Measurements from ENCODE around the gene OR2M3.
"Not testable (repeated sequence)": the region's sequence is repeated elsewhere in the genome, so short reads cannot be mapped to it uniquely, and the experiment has no call there.

Gene OR2M3, protein sequence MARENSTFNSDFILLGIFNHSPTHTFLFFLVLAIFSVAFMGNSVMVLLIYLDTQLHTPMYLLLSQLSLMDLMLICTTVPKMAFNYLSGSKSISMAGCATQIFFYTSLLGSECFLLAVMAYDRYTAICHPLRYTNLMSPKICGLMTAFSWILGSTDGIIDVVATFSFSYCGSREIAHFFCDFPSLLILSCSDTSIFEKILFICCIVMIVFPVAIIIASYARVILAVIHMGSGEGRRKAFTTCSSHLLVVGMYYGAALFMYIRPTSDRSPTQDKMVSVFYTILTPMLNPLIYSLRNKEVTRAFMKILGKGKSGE

DNA sequence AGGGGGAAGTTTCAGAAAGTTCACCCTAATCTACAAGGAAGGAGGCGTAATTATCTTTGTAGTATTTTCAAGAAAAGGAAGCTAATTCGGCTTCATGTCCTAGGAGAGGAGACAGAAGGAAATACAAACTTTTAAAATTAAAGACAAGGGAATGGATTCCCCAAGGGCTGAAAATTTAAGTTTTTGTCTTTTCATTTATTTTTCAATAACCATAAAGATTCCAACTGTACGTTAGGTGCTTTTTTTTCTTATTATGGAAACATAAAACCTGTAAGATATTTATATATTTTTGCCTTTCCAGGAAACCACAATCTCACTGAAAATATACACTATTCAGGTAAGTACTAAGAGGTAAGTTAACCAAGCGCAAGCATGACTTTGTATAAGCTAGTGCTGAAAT lies at the start of gene OR2M3:
TSS of gene OR2M3 (plus strand) at position 301 of the 400 bp plus-strand sequence. CDS start 5,803 bp downstream, outside the sequence.
- no peak for DNase-seq (ENCODE audit: low read depth, low spot score)

- no peak for DNase-seq (ENCODE audit: low read depth, low spot score)
These were observed 44.8 kb upstream of the OR2M3 start for GRCh38 chr1:248152056-248152827.

DNA sequence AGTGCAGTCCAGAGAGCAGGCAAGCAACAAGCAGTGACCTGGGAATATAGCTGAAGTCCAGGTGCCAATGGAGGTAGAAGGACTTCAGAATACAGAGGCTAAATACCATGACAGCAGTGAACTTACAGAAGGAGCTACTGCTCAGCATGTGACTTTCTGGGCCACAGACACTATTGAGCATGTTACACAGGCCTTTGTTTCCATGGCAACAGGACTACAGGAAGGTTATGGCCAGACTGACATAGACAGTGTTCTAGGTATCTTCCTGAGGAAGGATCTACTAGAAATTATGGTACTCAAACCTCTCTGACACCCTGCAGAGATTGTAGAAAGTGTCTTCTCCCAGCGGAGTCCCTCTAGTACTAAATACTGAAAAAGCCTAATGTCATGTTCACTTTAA lies 41.1 kb upstream of the OR2M3 start:
- DNase-seq (ENCODE audit: low read depth, low spot score) = no peak

- DNase-seq (ENCODE audit: low read depth, low spot score) = no peak
These were observed 38.3 kb upstream of the OR2M3 start for GRCh38 chr1:248158758-248159157.

- DNase-seq (ENCODE audit: low read depth, low spot score) = no peak
These were observed 33.0 kb upstream of the OR2M3 start for GRCh38 chr1:248164031-248164430.

DNA sequence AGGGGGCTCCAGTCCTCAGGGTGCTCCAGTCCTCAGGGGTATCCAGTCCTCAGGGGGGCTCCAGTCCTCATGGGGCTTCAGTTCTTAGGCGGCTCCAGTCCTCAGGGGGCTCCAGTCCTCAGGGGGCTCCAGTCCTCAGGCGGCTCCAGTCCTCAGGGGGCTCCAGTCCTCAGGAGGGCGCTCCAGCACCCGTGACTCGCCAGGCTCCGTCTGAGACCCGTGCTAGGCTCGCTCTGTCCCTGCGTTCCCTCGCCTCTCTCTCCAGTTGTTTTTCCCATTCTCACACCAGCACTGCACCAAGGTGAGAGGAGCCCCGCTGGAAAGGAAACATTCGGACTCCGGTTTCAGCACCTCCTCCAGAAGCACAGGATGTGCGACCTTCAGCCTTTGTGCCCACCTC lies 31.9 kb upstream of the OR2M3 start:
- DNase-seq (ENCODE audit: low read depth, low spot score) = no peak

- DNase-seq (ENCODE audit: low read depth, low spot score) = no peak
These were observed 22.5 kb upstream of the OR2M3 start, which contains the start of gene OR2M2 for GRCh38 chr1:248174521-248174920. Gene OR2M2, plus strand, starts transcription at chr1:248174821. Its CDS starts 5,165 bp downstream, at chr1:248179986.

- DNase-seq (ENCODE audit: low read depth, low spot score) = no peak
These were observed 13.1 kb upstream of the OR2M3 start for GRCh38 chr1:248183996-248184395.

DNA sequence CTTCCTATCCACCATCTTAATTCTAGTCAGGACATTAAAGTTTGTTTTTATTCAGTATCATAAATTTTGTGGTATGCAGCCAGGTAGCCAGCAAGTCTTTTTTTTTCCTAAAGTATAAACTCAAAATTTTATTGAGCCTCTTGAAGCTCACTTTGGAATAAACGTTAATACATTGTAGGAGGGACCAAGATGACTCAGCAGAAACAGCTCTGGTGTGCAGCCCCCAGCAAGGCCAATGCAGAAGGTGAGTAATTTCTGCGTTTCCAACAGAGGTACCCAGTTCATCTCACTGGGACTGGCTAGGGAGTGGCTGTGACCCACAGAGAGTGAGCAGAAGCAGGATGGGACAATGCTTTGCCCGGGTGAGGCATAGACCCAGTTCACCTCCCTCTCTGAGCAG lies 9.7 kb upstream of the OR2M3 start:
- DNase-seq (ENCODE audit: low read depth, low spot score) = no peak

DNA sequence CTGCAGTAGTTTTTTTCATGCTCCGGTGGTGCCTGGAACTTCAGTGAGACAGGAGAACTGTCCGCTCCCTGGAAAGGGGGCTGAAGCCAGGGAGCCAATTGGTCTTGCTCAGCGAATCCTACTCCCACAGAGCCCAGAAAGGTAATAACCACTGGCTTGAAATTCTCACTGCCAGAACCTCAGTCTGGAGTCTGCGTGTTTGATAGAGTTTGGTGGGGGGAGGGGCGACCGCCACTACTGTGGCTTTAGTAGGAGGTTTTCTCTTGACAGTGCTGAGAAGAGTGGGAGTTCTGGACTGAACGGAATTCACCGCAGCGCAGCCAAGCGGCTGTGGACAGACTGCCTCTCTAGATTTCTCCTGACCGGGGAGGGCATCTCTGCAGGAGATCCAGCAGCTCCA lies 8.0 kb upstream of the OR2M3 start:
- no peak for DNase-seq (ENCODE audit: low read depth, low spot score)

DNA sequence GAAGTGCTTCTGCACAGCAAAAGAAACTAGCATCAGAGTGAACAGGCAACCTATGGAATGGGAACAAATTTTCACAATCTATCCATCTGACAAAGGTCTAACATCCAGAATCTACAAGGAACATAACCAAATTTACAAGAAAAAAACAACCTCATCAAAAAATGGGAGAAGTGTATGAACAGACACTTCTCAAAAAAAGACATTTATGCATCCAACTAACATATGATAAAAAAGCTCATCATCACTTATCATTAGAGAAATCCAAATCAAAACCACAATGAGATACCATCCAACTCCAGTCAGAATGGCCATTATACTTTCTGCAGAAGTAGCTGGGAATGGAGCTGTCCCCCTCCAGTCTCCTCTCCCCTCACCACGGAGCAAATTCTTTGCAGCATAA lies 2.9 kb upstream of the OR2M3 start:
- DNase-seq (ENCODE audit: low read depth, low spot score) = no peak

DNA sequence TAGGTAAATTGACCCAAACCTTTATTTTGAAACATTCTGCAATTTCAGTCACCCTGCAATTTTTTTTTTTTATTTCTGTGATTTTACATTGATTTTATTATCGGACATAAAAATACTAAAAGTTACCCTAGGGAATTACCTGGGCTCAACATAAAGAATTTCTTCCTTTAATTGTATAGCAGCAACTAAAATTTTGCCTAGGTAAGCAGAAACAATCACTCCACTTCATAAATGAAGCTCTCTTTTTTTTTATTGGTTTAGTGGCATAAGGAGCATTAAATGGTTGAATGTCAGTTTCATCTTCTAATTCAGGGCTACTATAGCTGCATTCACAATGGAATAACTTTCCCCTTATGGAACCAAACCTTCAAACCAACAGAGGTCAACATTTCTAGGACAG lies 18.8 kb downstream of the OR2M3 start:
- no peak for DNase-seq (ENCODE audit: low read depth, low spot score)

DNA sequence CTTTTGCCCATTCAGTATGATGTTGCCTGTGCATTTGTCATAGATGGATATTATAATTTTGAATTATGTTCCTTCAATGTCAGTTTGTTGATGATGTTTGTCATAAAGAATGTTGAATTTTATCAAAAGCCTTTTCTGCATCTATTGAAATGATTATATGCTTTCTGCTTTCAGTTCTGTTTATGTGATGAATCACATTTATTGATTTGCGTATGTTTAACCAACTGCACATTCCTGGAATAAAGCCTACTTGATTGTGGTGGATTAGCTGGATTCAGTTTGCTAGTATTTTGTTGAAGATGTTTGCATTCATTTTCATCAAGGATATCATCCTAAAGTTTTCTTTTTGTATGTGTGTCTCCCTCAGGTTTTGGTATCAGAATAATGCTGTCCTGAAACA lies 28.5 kb downstream of the OR2M3 start:
- DNase-seq (ENCODE audit: low read depth, low spot score) = no peak

- no peak for DNase-seq (ENCODE audit: low read depth, low spot score)
These were observed 32.4 kb downstream of the OR2M3 start for GRCh38 chr1:248229360-248229908.

DNA sequence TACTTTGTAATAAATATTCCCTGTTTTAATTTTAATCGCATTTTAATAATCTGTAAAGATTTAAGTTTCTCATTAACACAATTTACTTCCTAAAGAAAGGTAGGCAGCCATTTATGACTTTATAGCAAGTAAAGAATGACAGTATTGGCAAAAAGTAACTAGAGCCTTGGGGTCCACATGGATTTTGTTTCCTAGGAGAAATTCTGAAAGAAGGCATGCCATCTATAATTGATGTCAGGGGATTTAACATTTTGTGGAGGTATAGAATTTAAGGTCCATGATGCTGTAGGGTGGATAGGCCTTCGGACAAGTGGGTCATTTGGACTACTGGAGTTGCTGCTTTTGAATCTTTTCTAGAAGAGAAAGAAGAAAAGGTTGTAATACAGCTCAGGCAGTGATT lies 34.1 kb downstream of the OR2M3 start, which contains the start of gene OR2M4:
TSS of gene OR2M4 (plus strand) at position 301 of the 400 bp plus-strand sequence. CDS start 7,512 bp downstream, outside the sequence.
- DNase-seq (ENCODE audit: low read depth, low spot score) = no peak

DNA sequence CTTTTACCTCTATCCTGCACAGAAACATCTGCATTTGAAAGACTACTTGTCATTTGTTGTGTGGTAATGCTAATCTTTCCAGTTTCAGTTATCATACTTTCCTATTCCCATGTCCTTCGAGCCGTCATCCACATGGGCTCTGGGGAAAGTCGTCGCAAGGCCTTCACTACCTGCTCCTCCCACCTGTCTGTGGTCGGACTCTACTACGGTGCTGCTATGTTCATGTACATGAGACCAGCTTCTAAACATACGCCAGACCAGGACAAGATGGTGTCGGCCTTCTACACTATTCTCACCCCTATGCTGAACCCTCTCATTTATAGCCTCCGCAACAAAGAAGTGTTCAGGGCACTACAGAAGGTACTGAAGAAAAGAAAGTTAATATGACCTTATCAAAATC lies 42.4 kb downstream of the OR2M3 start:
- DNase-seq (ENCODE audit: low read depth, low spot score) = no peak

DNA sequence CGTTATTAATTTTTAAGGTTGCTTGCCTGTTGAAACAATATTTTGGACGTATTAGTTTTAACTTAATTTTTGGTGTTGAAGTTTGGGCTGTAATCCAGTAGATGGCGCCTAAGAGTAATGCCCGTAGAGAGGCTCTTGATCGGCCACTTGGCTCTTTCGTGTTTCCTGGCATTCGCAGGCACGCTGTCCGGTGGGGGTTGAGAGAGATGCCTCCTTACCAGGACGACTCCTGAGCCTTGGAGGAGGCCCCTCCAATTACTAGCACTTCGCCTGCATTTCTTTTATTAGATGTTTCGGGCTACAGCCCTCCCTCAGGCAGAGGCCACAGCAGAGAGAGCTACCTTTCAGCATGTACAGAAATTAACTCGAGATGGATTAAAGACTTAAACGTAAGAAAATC lies 46.1 kb downstream of the OR2M3 start:
- peak; percentile 34 for DNase-seq (ENCODE audit: low read depth, low spot score)

DNA sequence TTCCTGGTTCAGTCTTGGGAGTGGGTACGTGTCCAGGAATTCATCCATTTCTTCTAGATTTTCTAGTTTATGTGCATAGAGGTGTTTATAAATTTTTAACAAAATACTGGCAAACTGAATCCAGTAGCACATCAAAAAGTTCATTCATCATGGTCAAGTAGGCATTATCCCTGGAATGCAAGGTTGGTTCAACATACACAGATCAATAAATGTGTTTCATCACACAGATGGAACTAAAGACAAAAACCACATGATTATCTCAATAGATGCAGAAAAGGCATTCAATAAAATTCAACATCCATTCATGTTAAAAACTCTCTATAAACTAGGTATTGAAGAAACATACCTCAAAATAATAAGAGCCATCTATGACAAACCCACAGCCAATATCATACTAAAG lies 62.2 kb downstream of the OR2M3 start:
- not testable (repeated sequence) for DNase-seq (ENCODE audit: low read depth, low spot score)
